CD4-positive, alpha-beta T cell treated with Interleukin-10 for 1 hour (primary cell): ENCODE results near the gene SMAD2.
A peak's percentile ranks its signal among the peaks of the same experiment; 100 is the strongest.
"Not testable (repeated sequence)": the region's sequence is repeated elsewhere in the genome, so short reads cannot be mapped to it uniquely, and the experiment has no call there.

Source experiments
- DNase-seq: peaks from one replicate; pipeline ENCODE4 v3.0.0-alpha.2; 2020

SMAD2 gene

GRCh38 chr18:47930199-47930930, at the start of gene SMAD2:
Gene SMAD2 (minus strand): TSS chr18:47930659. CDS start chr18:47896756, 33,903 bp downstream.
- DNase-seq = peak; percentile 80

- DNase-seq = no peak
Observed at GRCh38 chr18:47979611-47980200, 49.2 kb upstream of the SMAD2 start.

DNA sequence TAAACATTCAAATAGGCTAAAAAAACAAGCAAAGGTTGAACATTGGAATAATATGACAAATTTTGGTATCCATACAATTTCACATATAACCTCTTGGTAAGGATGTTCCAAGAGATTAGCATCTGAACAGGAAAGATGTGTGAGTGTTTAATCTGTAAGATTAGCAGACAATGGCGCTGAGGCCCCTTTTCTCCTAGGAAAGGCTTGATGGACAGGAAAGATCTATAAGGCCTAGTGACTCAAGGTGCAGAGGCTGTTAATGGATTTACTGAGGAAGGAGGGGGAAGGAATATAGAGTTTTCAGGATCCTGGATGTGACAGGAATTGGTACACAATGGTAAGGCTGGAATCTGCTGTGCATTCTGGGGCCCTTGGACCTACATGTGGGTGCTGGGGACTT, 48.1 kb upstream of the SMAD2 start:
- no peak for DNase-seq

GRCh38 chr18:47978141-47978540, 47.7 kb upstream of the SMAD2 start:
- no peak for DNase-seq

DNA sequence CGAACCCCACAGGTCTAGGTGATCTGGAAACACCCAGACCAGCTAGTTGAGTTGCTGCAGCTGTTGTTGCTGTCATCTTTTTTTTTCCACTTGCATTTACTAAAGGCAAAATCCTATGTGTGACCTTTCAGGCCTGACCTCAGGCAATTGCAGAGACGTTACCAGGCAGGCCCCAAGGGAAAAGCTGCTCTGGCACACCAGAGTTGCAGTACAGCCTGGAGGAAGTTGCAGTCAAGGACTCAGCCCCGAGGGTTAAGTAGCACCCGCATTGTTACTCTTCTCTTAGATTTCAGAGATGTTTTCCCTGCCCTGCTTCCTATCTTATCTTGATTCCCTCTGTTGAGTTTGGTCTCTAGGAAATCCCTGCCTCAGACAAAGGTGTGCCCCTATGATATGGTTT, 45.2 kb upstream of the SMAD2 start:
- DNase-seq = no peak

GRCh38 chr18:47975105-47975504, 44.6 kb upstream of the SMAD2 start:
- DNase-seq = no peak

DNA sequence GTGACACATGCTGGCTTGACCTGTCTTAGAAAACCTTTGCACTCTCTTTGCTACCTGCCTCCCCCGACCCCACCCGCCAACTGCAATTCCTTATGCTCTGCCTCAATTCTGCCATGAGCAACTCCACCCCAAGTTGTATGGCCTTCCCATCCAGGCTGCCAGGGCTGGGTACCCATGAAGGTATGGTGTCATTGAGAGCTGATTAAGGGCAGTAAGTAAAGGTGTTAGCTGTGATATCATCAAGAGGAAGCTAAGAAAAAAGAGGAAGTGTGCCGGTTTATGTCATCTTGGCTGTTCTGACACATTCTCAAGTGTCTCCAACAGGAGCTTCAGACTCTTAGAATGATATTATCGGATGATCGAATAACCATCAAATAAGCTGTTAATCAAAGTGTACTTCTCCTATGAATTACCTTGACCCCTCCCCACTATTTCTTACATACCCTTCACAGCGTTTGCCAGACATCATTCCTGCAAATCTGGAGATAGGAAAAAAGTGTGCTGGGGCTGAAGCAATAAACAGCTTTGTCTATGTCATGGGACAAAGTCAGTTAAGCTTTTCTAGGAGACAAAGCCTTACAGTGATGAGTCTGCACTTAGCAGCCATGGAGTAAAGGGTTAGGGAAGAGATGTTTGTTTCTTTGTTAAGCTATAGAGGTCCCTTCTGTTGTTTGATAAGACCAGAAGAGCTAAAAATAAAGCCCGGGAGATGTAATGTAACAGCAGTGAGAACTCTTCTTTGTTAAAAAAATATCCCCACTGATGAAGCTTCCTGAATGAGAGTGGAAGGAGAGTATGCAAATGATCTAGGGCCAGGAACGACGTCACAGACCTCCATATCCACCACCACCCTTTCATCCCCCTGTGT, 40.4 kb upstream of the SMAD2 start:
- no peak for DNase-seq

- DNase-seq = no peak
Observed at GRCh38 chr18:47969816-47970215, 39.4 kb upstream of the SMAD2 start.

GRCh38 chr18:47968721-47969120, 38.3 kb upstream of the SMAD2 start:
- DNase-seq = no peak

- no peak for DNase-seq
Observed at GRCh38 chr18:47968006-47968676, 37.7 kb upstream of the SMAD2 start.

GRCh38 chr18:47964053-47964452, 33.6 kb upstream of the SMAD2 start:
- no peak for DNase-seq

- DNase-seq = not testable (repeated sequence)
Observed at GRCh38 chr18:47961003-47961402, 30.5 kb upstream of the SMAD2 start.

DNA sequence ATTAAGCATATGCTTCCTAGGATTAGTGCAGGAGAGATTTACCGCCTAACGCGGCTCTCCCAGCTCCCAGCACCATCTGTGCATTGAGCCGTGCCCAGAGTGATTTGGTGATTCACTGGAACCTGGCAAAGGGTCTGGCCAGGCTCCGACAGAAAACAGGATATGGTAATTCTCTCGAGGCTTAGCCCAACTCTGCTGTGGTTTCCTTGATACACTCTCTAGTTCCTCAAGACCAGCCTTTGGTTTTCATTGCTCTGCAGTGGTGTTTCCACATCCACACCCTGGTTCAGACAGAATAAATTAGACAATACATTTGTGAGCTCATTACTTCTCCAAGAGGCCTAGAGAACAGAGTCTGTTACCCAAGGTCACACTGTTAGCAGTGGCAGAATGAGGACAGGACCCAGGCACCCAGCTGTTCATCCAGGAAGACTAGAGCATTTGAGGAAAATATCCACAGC, 23.0 kb upstream of the SMAD2 start:
- DNase-seq = peak; percentile 24

- DNase-seq = no peak
Observed at GRCh38 chr18:47950511-47950910, 20.1 kb upstream of the SMAD2 start.

DNA sequence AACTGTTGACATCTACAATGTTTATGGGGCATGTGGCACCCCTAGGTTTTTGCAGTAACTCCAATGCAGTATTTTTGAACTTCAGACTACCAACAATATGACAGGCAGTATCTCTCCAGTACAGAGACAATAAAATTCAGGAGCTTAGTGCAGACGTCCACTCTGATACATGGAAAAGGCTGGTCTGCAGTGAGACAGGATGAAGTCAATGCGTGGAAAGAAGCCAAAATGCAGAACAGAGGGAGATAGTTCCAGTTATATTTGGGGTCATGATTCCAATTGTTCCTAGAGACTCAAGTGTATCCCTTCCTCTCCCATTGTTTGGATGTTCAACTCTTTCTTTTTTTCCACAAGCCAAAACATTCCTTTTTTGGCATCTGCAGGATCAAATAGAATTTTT, 18.7 kb upstream of the SMAD2 start:
- no peak for DNase-seq

GRCh38 chr18:47946889-47947288, 16.4 kb upstream of the SMAD2 start:
- no peak for DNase-seq

DNA sequence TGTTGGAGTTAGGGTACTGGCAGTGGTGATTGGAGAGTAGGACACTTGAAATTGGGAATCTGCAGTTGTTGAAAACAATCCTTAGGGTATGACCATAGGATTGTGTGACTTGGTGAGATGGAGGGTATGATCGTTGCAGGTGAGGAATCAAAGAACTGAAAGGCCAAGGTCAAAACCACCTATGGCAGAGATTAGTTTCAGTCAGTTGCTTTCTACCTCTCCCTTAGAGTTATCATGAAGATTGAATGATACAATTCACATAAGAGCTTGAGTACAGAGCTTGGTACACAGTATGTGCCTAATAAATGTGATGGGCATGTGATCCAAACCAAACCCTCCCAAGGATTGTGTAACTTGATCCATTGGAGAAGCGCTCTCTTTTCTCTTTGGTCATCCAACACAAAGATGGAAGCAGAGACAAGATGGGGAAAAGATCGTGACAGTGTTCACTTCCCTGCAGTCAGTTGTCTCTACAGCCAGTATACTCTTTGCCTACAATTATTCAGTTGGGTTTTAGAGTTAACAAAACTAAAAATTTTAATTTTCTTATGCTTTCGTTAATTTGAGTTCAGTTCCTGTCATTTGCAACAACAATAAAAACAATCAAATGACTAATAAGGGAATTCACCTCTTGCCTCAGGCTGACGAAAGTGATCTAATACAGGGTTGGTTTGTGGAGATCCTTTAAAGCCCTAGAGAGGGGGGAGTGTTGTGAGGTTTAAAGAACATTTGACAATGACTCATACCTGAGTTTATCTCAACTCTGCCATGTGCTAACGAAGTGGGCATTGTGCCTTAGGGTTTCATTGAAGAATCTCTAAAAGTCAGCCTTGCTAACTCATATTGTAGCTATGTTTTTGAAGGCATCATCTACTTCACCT, 14.8 kb upstream of the SMAD2 start:
- no peak for DNase-seq

DNA sequence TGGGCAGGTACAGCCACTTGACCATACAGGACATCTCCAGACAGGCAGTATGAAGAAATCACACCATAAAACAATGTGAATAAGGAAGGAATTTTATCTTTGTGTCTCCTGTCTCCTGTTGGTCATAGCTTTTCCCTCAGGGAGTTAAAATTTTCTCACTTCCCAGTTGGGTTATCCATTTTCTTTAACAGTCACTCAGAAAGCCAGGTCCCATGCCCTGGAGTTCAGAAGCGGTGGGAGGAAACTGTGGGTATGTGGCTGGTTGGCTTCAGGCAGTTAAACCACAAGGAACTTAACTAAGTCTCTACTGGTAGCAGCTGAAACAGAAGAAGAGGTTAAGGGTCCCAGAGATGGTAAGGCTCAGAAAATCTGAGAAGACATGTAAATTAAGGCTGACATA, 6.5 kb upstream of the SMAD2 start:
- no peak for DNase-seq

- DNase-seq = no peak
Observed at GRCh38 chr18:47935321-47936055, 5.0 kb upstream of the SMAD2 start.

- DNase-seq = no peak
Observed at GRCh38 chr18:47932603-47933002, 2.1 kb upstream of the SMAD2 start.

DNA sequence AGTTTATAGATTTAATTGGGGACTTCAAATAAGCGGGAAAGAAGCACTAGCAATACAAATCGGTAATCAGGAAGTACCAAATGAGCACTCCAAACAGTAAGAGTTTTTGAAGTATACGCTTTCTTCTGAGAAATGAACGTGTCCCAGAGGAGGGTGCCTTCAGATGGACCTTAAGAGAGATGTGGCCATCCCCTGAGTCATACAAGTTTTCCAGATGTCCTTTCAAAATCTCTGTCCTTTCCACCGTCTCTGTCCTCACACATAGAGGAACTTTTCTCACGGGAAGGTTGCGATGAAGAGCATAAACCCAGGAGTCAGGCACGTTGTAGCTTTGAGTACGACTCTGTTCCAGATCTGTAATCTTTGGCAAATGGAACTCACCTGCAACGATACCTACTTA, 1.7 kb upstream of the SMAD2 start:
- no peak for DNase-seq
